ENCODE results near the gene SWAP70. TPM values are rescaled to one million over a fixed set of nuclear protein-coding genes. Genes with fewer than 3 reads are reported as not detected.
"Not testable (repeated sequence)": the region's sequence is repeated elsewhere in the genome, so short reads cannot be mapped to it uniquely, and the experiment has no call there.

SWAP70 gene
- 10 to 100 TPM; 16.4 to 26.9 (median 24.9) TPM for polyA plus RNA-seq (ENCODE audit: insufficient read depth in 1 of 5, insufficient read length in 5 of 5, low replicate concordance in 1 of 5)
- long read RNA-seq, donor 1, full-length matches to known transcripts = 4 of 97 reads
- long read RNA-seq, donor 1, partial matches to known transcripts = 93 of 97 reads
- long read RNA-seq, donor 1, other reads (novel, unspliced or antisense) = 0 of 97 reads
- long read RNA-seq, donor 2, full-length matches to known transcripts = 3 of 3 reads
- long read RNA-seq, donor 2, partial matches to known transcripts = 0 of 3 reads
- long read RNA-seq, donor 2, other reads (novel, unspliced or antisense) = 0 of 3 reads
- long read RNA-seq, donor 3 = 0 reads
- long read RNA-seq, donor 4 = 0 reads
- long read RNA-seq, donor 5, full-length matches to known transcripts = 9 of 9 reads
- long read RNA-seq, donor 5, partial matches to known transcripts = 0 of 9 reads
- long read RNA-seq, donor 5, other reads (novel, unspliced or antisense) = 0 of 9 reads
- long read RNA-seq, donor 6, full-length matches to known transcripts = 8 of 8 reads
- long read RNA-seq, donor 6, partial matches to known transcripts = 0 of 8 reads
- long read RNA-seq, donor 6, other reads (novel, unspliced or antisense) = 0 of 8 reads
- long read RNA-seq, donor 7, full-length matches to known transcripts = 6 of 6 reads
- long read RNA-seq, donor 7, partial matches to known transcripts = 0 of 6 reads
- long read RNA-seq, donor 7, other reads (novel, unspliced or antisense) = 0 of 6 reads
- long read RNA-seq, donor 8, full-length matches to known transcripts = 3 of 3 reads
- long read RNA-seq, donor 8, partial matches to known transcripts = 0 of 3 reads
- long read RNA-seq, donor 8, other reads (novel, unspliced or antisense) = 0 of 3 reads

DNA sequence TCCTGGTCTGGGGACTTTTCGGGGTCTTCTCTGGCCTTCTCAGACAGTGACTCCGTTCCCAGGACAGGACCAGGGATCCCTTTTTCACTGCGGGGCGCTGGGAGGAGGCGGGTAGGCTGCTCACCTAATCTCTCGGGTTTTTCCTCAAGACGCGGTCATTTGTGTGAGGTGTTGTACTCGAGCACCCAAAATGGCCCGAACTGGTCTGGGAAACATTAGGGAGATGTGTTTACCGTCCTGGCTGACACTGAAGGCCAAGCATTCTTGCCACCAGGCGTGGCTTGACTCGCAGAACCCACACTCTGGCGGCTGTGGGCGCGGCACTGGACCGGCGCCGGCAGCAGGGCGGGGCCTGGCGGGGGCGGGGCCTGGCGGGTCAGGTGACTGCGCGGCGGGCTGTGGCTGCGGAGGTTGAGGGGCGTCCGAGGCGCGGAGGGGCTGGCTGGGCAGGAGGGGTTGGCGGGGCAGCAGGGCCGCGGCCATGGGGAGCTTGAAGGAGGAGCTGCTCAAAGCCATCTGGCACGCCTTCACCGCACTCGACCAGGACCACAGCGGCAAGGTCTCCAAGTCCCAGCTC, at the start of gene SWAP70:
SWAP70 (plus strand) TSS at position 379 of the 577 bp plus-strand sequence; CDS start at position 482, 103 bp downstream.
- DNase-seq = peak; percentile 68 to 73

DNA sequence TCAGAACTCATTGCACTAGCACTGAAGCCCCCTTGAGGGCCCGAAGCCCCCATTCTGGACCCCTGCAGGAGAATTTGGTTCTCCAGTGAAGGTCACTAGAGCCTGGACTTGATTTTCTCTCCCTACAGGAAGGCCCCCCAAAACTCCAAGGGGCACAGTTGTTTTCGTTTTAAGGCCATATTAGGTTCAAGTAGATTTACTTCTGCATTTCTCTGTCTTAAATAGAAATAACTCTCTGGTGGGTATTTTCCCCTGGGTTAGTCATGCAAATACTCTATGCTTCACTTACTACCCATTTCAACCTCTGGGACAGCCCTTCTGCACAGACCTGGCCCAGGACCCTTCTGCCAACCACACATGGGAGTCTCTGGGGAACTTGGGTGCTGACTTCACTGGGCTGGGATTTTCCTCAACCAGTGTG, 48.8 kb upstream of the SWAP70 start:
- DNase-seq = no peak

DNA sequence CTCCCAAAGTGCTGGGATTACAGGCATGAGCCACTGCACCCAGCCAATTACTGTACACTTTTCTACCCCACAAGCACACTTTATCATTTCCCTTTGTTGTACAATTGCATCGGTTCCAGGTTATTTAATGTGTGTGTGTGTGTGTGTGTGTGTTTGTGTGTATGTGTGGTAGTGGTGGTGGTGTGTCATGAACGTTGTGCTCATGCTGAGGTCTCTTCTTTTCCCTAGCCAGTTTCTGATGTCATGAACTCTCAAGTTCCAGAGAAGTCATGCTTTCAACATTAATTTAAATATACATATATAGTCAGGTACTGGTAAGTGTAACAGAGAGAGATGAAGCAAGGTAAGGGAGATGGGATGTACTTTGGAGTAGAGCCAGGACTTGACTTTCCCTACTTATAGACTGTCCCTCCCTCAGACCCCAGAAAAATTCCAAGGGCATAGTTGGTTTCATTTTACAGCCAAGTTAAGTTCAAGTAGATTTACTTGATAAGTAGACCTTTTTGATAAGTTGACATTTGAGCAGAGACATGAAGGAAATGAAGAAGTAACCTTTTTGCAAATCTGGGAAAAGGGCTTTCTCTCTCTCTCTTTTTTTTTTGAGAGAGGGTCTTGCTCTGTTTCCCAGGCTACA, 47.7 kb upstream of the SWAP70 start:
- no peak for DNase-seq

DNA sequence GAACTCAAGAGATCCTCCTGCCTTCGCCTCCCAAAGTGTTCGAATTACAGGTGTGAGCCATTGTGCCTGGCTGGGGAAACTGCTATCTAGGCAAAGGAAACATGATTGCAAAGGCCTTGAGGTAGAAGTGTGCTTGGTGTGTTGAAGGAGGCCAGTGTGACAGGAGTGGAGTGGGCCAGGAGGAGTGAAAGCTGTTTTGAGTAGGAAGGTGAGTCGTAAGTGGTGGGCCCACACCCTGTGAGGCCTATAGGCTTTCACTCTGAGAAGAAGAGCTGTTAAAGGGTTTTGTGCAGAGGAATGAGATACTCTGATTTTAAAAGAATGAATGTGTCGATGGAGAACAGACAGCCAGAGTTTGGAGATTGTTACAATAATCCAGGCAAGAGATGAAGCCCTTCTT, 47.0 kb upstream of the SWAP70 start:
- DNase-seq = no peak

DNA sequence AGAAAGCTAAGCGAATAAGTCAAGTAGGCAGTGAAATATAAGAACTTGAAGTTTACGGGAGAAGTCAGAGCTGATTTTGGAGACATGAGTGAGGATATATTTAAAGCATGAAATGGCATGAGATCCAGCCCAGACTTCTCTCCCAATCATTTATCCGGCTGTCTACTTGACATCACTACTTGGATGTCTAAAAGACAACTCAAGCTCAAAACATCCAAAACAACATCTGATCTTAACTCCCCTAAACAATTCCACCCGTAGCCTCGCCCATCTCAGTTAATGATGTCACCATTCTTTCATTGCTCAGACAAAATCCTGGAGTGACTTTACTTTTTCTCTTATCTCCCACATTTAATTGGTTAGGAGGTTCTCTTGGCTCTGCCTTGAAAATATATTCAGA, 45.9 kb upstream of the SWAP70 start:
- no peak for DNase-seq

DNA sequence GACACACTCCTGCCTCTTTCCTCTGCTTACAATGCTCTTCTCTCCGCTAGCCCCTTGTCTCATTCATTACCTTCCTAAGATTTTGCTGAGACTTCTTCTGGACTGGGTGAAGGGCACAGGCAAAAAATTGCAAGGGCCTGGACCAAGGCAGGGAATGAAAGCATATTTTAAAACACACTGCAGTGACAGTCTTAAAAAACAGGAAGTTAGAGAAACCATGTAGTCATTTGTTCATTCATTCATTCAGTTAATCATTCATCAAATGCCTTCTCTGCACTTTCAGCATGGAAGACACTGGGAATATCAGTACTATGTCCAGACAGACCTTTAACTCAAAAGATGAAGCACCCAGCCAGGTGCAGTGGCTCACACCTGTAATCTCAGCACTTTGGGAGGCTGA, 44.9 kb upstream of the SWAP70 start:
- no peak for DNase-seq

DNA sequence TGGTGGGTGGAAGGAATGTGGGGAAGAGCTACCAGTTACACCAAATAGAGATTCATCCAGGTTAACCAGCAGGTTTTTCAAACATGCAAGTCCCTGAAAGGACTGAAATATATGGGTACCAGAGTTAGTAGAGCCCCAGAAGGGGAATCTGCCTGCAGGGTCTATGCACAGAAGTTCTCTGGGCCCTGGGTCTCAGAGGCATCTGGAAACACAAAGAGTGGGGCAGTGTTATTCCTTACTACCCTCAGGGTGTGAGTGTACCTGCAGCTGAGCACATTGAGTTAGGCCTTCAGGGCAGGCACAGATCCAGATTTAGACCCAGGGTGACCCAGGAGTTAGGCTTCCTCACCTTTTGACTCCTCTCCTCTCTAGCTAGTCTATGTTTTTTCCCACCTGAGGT, 43.9 kb upstream of the SWAP70 start:
- DNase-seq = no peak

DNA sequence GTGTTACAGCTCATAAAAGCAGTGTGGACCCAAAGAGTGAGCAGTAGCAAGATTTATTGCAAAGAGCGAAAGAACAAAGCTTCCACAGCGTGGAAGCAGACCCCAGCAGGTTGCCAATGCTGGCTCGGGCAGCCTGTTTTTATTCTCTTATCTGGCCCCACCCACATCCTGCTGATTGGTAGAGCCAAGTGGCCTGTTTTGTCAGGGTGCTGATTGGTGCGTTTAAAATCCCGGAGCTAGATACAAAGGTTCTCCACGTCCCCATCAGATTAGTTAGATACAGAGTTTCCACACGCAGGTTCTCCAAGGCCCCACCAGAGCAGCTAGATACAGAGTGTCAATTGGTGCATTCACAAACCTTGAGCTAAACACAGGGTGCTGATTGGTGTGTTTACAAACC, 41.5 kb upstream of the SWAP70 start:
- DNase-seq = not testable (repeated sequence)

DNA sequence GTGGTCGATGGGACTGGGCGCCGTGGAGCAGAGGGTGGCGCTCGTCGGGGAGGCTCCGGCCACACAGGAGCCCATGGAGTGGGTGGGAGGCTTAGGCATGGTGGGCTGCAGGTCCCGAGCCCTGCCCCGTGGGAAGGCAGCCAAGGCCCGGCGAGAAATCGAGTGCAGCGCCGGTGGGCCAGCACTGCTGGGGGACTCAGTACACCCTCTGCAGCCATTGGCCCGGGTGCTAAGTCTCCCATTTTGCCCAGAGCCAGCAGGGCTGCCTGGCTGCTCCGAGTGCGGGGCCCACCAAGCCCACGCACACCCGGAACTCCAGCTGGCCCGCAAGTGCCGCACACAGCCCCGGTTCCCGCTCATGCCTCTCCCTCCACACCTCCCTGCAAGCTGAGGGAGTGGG, 40.8 kb upstream of the SWAP70 start:
- not testable (repeated sequence) for DNase-seq

DNA sequence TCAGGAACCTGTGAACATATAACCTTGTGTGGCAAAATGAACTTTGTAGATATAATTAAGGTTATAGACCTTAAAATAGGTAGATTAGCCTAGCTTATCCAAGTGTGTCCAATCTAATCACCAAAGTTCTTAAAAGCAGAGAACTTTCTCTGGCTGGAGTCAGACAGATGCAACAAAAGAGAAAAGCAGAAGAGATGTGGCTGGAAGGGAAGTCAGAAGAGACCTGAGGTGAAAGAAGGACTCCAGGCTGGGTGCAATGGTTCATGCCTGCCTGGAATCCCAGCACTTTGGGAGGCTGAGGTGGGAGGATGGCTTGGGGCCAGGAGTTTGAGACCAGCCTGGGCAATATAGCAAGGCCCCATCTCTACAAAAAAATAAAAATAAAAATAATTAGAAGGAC, 39.4 kb upstream of the SWAP70 start:
- DNase-seq = no peak

DNA sequence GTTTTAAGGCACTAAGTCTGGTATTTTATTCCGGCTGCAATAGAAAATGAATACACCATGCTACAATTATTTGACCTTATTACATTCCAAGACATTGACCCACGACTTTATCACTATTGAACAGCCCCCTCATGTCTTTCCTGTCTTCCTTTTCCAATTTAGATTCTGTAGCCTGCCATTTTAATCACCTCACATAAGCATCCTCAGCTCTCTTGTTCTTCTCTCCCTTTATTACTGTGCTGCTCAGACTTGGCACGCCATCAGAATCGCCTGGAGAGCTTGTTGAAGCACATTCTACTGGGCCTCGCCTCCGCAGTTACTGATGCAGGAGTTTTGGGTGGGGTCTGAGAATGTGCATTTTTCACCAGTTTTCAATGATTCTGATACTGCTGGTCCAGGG, 38.7 kb upstream of the SWAP70 start:
- no peak for DNase-seq

DNA sequence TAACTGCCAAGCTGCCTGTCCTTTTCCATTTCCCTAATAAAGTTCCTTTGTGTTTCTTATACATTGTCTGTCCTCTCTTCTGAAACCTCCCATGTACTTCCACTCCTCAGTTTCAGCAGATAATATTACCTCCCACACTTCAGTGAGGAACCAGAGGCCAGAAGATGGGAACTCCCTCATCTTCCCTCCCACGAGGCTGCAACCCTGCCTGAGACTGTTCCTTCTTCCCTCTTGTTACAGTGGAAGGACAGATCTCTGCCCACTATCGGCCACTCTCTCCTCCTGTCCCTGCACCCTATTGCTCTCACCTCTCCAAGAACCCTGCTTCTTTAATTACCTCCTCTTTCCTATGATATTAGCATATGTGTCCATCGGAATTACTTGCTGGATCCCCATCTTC, 38.1 kb upstream of the SWAP70 start:
- no peak for DNase-seq

DNA sequence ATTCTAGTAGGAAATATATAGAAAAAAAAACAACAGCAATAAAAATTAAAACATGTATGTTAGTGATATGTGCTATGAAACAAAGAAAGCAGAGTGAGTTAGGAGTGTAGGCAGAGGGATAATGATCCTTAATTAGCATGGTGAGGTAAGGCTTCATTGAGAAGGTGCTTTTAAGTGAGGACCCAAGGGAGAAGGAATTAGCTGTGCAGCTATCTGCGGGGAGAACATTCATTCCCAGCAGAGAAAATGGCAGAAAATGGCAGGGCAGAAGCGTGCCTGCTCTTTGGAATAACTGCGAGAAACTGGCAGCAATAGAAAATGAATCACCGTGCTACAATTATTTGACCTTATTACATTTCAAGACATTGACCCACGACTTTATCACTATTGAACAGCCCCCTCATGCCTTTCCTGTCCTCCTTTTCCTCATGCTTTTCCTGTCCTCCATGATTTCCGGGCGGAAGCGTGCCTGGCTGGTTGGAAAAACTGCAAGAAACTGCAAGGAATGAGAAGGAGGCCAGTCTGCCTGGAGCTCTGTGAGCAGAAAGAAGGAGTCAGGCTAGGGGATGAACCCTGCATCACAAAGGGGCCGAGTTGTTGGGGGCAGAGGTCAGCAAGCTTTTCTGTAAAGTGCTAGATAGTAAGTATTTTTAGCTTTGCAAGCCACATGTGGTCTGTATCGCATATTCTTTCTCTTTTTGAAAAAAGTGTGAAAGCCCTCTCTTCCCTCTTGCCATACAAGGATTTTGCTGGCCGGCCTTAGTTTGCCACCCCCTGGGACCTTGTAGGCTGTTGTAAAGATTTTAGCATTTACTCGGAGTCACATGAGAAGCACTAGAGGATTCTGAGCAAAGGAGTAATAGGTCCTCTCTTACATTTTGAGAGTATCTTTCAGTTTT, 37.1 kb upstream of the SWAP70 start:
- DNase-seq = no peak

DNA sequence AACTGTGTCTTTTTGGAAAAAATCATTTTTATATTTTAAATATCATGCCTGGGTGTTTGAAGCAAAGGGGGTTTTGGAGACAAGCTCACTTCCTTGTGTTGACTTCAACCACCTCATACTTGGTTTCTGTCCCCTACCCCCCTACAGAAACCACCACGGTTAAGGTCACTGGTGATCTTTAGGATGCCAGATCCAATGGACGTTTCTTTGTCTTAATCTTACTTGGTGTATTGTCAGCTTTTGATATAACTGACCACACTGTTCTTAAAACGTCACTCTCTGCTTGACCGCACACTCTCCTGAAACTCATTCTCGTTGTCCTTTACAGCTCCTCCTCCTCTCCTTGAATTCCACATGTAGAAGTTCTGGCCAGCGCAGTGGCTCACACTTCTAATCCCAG, 34.8 kb upstream of the SWAP70 start:
- DNase-seq = no peak

DNA sequence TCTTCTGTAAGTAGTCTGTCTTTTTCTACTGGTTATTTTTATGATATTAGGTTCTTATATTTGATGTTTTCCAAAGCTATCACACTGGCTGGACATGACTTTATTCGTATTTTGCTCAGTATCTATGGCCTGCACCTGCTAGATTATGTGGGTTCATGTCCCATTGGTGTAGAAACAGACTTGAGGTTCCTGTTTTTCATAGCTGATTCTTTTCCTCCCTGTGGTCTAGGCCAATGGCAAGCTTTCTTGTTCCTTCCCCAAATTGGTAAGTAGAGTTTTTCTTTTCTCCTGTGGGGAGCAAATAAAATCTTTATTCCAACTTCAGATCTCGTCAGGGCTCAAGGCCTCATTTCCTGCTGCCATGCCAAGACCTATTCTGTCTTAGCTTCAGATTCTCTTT, 30.2 kb upstream of the SWAP70 start:
- DNase-seq = no peak

DNA sequence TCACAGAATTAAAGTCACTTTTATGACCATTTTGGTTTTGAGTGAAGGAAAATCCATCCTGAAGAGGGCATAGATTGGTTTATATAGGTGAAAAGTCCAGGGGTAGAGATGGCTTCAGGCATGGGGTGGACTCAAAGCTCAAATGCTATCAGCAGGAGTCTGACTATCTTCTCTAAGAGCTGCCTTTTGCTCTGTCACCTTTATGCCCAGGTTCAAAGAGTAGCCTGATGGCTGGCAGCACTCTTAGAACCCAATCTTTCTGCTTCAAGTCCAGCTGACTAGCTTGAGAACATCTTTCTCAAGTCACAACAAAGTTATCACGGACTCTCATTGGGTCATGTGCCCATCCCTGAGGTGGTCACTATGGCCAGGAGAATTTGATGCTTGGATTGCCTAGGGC, 27.2 kb upstream of the SWAP70 start:
- no peak for DNase-seq

DNA sequence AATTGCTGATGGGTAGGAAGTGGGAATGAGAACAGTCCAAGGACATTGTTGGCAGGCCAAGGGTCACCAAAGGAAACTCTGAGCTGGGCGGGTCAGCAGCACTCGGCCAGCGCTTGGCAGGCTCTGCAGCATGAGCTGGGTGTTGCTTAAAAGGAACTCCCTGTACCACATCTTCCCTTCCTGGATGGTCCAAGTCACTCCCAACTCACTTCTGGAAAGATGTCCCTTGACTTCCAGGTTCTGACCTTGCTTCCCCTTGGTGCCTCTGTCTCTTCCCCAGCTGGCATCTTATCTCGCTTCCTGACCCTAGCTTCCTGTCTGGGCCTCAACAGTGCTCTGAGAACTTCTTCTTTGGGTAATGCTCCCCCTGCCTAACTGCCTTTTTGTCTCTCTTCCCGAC, 24.8 kb upstream of the SWAP70 start:
- no peak for DNase-seq

DNA sequence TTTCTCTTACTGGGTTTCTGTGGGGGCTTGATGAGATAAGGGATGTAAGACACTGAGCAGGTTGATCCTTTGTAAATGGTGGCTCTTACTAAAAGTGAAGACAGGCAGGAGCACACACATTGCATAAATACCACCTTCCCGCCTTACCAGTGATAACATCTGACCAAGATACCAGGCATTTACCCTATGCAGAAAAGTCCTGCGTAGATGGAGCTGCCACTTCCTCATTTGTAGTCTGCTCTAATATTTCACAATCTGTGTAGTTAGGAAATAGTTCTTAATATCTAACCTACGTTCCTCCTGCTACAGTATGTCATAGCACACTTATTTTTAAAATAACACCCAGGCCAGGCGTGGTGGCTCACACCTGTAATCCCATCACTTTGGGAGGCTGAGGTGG, 23.9 kb upstream of the SWAP70 start:
- DNase-seq = no peak

DNA sequence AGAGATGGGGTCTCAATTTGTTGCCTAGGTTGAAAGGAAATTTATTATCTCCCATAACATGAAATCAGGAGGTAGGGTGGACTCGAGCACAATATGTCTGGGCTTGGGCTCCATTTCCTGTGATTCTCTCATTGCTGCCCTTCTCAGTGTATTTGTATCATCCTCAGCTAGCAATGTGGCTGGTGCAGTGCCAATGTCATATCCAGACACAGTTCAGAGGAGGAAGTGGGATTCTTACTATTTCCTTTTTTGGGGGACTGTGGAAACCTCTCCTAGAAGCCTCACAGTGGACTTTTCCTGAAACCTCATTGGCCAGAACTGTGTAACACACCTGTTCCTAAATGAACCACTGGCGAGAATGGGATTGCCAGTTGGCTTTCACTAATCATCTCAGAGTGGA, 21.0 kb upstream of the SWAP70 start:
- DNase-seq = no peak

DNA sequence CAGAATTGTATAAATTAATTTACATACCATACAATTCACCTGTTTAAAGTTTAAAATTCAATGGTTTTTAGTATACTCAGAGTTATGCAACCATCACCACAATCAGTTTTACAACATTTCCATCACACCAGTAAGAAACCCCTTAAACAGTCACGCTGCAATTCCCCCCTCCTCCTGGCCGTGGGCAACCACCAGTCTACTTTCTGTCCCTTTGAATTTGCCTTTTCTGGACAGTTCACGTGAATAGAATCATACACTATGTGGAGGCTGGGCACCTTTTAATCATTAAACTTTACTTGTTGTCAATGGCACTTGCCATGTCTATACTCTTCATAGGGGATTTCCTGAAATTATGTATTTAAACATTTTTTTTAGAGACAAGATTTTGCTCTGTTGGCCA, 20.1 kb upstream of the SWAP70 start:
- DNase-seq = no peak

DNA sequence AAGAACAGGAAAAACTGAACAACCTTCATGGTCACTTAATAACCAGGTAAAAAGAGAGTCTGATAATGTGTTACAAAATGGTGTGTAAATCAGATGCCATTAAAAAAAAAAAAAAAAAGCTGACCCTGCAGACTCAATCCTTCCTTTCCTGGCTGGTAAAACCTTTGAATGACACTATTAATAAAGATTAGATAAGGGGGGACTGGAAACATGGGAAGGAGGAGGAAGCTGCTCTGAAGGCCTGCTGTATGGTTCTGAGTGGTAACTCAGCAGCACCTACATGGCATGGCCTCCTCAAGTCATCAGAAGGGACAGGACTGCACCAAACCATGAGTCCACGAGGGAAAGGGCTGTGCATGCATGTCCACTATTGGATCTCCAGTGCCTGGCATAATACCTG, 18.0 kb upstream of the SWAP70 start:
- DNase-seq = no peak
